ENCODE results near the gene ABCB1.

The ABCB1 gene

DNA sequence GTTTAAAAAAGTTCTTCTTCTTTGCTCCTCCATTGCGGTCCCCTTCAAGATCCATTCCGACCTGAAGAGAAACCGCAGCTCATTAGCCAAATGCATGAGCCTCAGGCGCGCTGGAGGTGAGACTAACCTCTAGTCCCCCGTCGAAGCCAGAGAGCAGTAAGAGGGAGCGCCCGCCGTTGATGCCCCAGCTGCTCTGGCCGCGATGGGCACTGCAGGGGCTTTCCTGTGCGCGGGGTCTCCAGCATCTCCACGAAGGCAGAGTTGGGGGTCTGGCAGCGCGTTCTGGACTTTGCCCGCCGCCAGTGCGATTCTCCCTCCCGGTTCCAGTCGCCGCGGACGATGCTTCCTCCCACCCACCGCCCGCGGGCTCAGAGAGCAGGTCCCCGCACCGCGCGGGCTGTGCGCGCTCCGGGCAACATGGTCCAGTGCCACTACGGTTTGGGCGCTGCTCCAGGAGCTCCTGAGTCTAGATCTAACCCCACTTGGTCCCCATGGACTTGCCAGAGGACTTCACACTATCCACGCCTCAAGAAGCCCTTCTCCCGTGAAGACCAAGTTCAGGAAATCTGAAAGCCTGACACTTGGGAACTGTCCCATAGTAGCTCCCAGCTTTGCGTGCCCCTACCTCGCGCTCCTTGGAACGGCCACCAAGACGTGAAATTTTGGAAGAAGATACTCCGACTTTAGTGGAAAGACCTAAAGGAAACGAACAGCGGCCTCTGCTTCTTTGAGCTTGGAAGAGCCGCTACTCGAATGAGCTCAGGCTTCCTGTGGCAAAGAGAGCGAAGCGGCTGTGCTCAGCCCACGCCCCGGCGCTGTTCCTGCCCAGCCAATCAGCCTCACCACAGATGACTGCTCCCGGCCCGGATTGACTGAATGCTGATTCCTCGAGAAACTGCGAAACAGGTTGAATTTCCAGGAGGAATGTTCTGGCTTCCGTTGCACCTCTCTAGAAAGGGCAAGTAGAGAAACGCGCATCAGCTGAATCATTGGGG is at the start of gene ABCB1:
Gene ABCB1 (minus strand): TSS at position 755 of the 995 bp plus-strand sequence. CDS start 700 bp downstream, at position 55.
- H3K27ac ChIP-seq, result no peak within 1 kb of the TSS
- no peak within 1 kb of the TSS for H3K9ac ChIP-seq (ENCODE audit: insufficient read length)
- DNase-seq (ENCODE audit: low read depth, low spot score), result no peak
- no peak within 1 kb of the TSS for H3K4me3 ChIP-seq
- H3K36me3 ChIP-seq (ENCODE audit: insufficient read depth, low read length), result no peaks in the 10 kb centered on the region
- no peak for TF ChIP-seq POLR2AphosphoS5 (IDR thresholded peaks at IDR 0.05; ENCODE audit: borderline replicate concordance, low read depth, low read length)
- no peak for TF ChIP-seq EZH2 (IDR thresholded peaks at IDR 0.05)
- no peak for TF ChIP-seq FOXP2 (optimal IDR thresholded peaks at IDR 0.05; ENCODE audit: control extremely low read depth, extremely low read length, insufficient read depth)
- H3K9me3 ChIP-seq (ENCODE audit: low read depth, low read length), result no peaks in the 10 kb centered on the region

DNA sequence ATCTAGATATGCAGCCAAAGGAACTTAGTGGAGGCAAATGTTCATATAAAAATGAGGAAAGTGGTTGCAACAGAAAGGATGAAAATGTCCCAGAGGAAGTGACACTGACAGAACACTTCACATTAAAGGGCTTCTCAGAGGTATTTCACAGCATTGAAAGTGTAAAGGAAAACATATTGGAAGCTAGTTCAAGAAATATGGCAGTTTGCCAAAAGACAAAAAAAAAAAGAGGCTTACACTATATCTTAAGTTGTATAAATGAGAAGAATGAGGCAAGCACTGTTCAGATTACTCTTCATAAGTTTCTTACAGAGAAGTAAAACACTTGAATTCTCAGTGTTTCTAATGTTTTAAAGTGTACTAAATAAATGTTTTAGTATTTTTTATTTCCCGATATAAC is 47.6 kb upstream of the ABCB1 start:
- no peak for DNase-seq (ENCODE audit: low read depth, low spot score)
- H3K4me3 ChIP-seq, result no peak overlapping the region
- no peak for TF ChIP-seq EZH2 (IDR thresholded peaks at IDR 0.05)
- TF ChIP-seq FOXP2 (optimal IDR thresholded peaks at IDR 0.05; ENCODE audit: control extremely low read depth, extremely low read length, insufficient read depth), result no peak
- no peak for TF ChIP-seq POLR2AphosphoS5 (IDR thresholded peaks at IDR 0.05; ENCODE audit: borderline replicate concordance, low read depth, low read length)
- H3K9ac ChIP-seq (ENCODE audit: insufficient read length), result no peak overlapping the region
- no peaks in the 10 kb centered on the region for H3K36me3 ChIP-seq (ENCODE audit: insufficient read depth, low read length)
- no peaks in the 10 kb centered on the region for H3K9me3 ChIP-seq (ENCODE audit: low read depth, low read length)
- H3K27ac ChIP-seq, result no peak overlapping the region

DNA sequence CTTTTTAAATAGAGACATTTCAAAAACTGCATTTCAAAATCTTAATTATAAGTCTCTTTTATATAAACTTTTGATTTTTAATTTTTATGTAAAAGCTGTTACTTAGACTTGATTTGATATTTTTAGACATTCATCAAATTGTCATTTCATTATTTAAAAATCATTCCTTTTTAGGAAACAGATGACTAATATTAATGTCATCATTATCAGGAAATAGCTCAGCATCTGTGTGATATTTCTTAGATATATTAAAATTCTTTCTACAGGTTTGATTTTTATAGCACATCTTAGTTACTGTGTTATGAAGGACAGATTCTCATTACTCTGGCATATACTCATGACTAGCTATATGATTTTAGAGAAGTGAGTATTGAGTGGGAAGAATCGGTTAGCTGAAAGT is 44.8 kb upstream of the ABCB1 start:
- Histone ChIP-seq H3K4me3 (no peak overlapping the region), H3K27ac (no peak overlapping the region), H3K9me3 (ENCODE audit: low read depth, low read length) (no peaks in the 10 kb centered on the region), H3K9ac (ENCODE audit: insufficient read length) (no peak overlapping the region), H3K36me3 (ENCODE audit: insufficient read depth, low read length) (no peaks in the 10 kb centered on the region)
- TF ChIP-seq EZH2 (IDR thresholded peaks at IDR 0.05), result no peak
- TF ChIP-seq FOXP2 (optimal IDR thresholded peaks at IDR 0.05; ENCODE audit: control extremely low read depth, extremely low read length, insufficient read depth), result no peak
- no peak for TF ChIP-seq POLR2AphosphoS5 (IDR thresholded peaks at IDR 0.05; ENCODE audit: borderline replicate concordance, low read depth, low read length)
- no peak for DNase-seq (ENCODE audit: low read depth, low spot score)

DNA sequence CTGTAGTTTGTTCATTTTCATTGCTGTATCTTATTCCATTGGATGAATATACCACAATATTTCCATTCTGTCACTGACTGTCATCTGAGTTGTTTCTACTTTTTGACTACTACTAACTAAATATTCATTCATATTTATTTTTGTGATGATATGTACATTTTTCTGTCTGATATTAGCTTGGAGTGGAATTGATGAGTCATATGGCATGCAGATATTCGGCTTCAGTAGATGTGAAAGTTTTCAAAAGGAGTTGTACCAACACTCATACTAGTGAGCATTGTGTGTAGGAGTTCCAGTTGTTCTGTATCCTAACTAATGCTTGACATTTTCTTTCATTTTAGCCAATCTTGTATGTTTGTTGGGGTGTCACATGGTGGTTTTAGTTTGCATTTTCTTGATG is 35.2 kb upstream of the ABCB1 start:
- Histone ChIP-seq H3K36me3 (ENCODE audit: insufficient read depth, low read length) (no peaks in the 10 kb centered on the region), H3K9me3 (ENCODE audit: low read depth, low read length) (no peaks in the 10 kb centered on the region), H3K9ac (ENCODE audit: insufficient read length) (no peak overlapping the region), H3K4me3 (no peak overlapping the region), H3K27ac (no peak overlapping the region)
- TF ChIP-seq FOXP2 (optimal IDR thresholded peaks at IDR 0.05; ENCODE audit: control extremely low read depth, extremely low read length, insufficient read depth), result no peak
- no peak for TF ChIP-seq POLR2AphosphoS5 (IDR thresholded peaks at IDR 0.05; ENCODE audit: borderline replicate concordance, low read depth, low read length)
- no peak for TF ChIP-seq EZH2 (IDR thresholded peaks at IDR 0.05)
- DNase-seq (ENCODE audit: low read depth, low spot score), result no peak

DNA sequence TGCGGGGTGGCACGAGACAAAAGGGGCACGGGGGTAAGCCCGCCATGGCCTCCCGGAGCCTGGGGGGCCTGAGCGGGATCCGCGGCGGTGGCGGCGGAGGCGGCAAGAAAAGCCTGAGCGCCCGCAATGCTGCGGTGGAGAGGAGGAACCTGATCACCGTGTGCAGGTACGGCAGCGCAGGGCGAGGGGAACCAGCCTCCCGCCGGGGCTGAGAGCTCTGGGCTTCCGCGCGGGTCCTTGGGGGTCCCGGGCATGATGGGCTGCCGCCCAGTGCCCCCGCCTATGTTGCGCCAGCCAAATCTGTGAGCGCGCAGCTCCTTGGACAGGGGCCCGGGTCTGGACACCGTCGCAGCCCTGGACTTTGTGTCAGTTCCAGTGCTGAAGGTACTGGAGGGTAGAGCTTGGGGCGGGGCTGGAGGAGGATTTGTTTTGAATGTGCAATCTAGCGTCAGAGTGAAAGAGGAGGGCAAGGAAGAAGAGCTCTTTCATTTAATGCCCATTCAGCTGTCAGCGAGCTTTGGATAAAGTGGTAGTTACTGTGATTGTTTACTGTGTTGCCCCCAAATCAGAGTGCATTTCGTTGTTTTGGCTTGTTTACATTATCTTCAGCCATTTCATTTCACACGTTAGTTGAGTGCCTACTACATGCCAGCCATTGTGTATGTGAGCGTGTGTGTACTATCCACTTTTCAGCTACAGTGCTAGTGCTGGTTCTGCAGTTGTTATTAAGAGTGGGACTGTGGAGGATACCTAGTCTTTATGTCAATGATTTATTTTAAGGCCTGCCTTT is 28.3 kb upstream of the ABCB1 start:
- Histone ChIP-seq H3K9ac (ENCODE audit: insufficient read length) (no peak overlapping the region), H3K4me3 (peak overlapping the region; percentile 80), H3K27ac (no peak overlapping the region), H3K36me3 (ENCODE audit: insufficient read depth, low read length) (no peaks in the 10 kb centered on the region), H3K9me3 (ENCODE audit: low read depth, low read length) (no peaks in the 10 kb centered on the region)
- no peak for TF ChIP-seq POLR2AphosphoS5 (IDR thresholded peaks at IDR 0.05; ENCODE audit: borderline replicate concordance, low read depth, low read length)
- TF ChIP-seq FOXP2 (optimal IDR thresholded peaks at IDR 0.05; ENCODE audit: control extremely low read depth, extremely low read length, insufficient read depth), result no peak
- TF ChIP-seq EZH2 (IDR thresholded peaks at IDR 0.05), result no peak
- no peak for DNase-seq (ENCODE audit: low read depth, low spot score)

DNA sequence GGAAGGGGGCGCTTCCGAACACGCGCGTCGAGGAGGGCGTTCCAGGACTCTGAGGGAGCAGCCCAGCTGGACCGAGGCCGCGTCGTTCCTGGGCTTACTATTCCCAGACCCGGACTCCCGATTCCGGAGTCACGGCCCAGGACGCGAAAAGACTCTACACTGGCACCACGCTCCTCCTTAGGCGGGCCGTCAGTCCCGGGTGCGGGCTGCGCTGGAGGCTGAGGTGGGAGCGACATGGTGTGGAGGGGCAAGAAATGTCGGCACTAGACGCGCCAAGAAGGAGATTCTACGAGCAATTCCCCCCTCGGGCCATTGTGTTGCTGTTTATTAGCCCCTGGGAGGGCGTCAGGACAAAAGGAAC is 26.9 kb upstream of the ABCB1 start:
- DNase-seq (ENCODE audit: low read depth, low spot score), result no peak
- Histone ChIP-seq H3K4me3 (peak overlapping the region; percentile 80), H3K27ac (no peak overlapping the region), H3K36me3 (ENCODE audit: insufficient read depth, low read length) (no peaks in the 10 kb centered on the region), H3K9ac (ENCODE audit: insufficient read length) (no peak overlapping the region), H3K9me3 (ENCODE audit: low read depth, low read length) (no peaks in the 10 kb centered on the region)
- TF ChIP-seq POLR2AphosphoS5 (IDR thresholded peaks at IDR 0.05; ENCODE audit: borderline replicate concordance, low read depth, low read length) (no peak), EZH2 (IDR thresholded peaks at IDR 0.05) (no peak), FOXP2 (optimal IDR thresholded peaks at IDR 0.05; ENCODE audit: control extremely low read depth, extremely low read length, insufficient read depth) (no peak)

DNA sequence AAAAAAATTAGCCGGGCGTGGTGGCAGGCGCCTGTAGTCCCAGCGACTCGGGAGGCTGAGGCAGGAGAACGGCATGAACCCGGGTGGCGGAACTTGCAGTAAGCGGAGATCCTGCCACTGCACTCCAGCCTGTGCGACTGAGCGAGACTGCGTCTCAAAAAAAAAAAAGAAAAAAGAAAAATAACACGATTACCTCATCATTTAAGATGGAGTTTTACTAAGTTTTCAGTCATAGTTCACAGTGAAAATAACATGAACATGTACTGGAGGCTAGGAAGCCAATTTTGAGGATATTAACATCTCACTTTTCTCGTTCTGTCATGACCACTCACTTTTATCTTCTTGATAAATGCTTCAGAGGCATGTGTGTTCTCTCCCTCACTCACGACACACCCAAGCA is 24.4 kb upstream of the ABCB1 start:
- Histone ChIP-seq H3K4me3 (no peak overlapping the region), H3K9me3 (ENCODE audit: low read depth, low read length) (no peaks in the 10 kb centered on the region), H3K9ac (ENCODE audit: insufficient read length) (no peak overlapping the region), H3K27ac (no peak overlapping the region), H3K36me3 (ENCODE audit: insufficient read depth, low read length) (no peaks in the 10 kb centered on the region)
- no peak for DNase-seq (ENCODE audit: low read depth, low spot score)
- TF ChIP-seq EZH2 (IDR thresholded peaks at IDR 0.05), result no peak
- TF ChIP-seq FOXP2 (optimal IDR thresholded peaks at IDR 0.05; ENCODE audit: control extremely low read depth, extremely low read length, insufficient read depth), result no peak
- no peak for TF ChIP-seq POLR2AphosphoS5 (IDR thresholded peaks at IDR 0.05; ENCODE audit: borderline replicate concordance, low read depth, low read length)

DNA sequence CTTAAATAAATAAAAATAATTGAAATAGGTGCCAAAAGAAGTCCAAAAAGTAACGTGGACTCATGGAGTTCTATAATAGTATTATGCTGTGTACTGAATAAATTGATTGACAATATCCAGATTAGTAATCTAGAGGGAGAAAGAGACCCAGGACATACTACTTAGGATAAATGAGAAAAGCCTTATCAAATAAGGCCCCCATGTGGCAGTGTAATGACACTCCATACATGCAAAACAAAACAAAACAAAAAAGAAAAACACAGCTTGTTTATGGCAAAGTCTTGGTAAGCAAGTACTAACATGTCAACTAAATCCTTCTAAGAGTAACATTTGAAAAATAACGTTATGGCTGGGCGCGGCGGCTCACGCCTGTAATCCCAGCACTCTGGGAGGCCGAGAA is 23.9 kb upstream of the ABCB1 start:
- no peaks in the 10 kb centered on the region for H3K36me3 ChIP-seq (ENCODE audit: insufficient read depth, low read length)
- no peak for DNase-seq (ENCODE audit: low read depth, low spot score)
- no peak overlapping the region for H3K4me3 ChIP-seq
- no peak overlapping the region for H3K27ac ChIP-seq
- TF ChIP-seq EZH2 (IDR thresholded peaks at IDR 0.05) (no peak), POLR2AphosphoS5 (IDR thresholded peaks at IDR 0.05; ENCODE audit: borderline replicate concordance, low read depth, low read length) (no peak), FOXP2 (optimal IDR thresholded peaks at IDR 0.05; ENCODE audit: control extremely low read depth, extremely low read length, insufficient read depth) (no peak)
- no peak overlapping the region for H3K9ac ChIP-seq (ENCODE audit: insufficient read length)
- no peaks in the 10 kb centered on the region for H3K9me3 ChIP-seq (ENCODE audit: low read depth, low read length)

Measured in SK-N-MC (cell line).